SH-SY5Y (cell line): ENCODE measurements around the gene FMO5.

Source experiments
- GATA2 ChIP-seq: IDR thresholded peaks from 2 replicates; pipeline ENCODE4 v1.6.1; 2011; ENCODE audit warnings: mild to moderate bottlenecking, low read depth, low read length
- GATA3 ChIP-seq: IDR thresholded peaks from 2 replicates; pipeline ENCODE4 v1.6.1; 2011; ENCODE audit warnings: low read depth, mild to moderate bottlenecking, low read length, moderate library complexity

DNA sequence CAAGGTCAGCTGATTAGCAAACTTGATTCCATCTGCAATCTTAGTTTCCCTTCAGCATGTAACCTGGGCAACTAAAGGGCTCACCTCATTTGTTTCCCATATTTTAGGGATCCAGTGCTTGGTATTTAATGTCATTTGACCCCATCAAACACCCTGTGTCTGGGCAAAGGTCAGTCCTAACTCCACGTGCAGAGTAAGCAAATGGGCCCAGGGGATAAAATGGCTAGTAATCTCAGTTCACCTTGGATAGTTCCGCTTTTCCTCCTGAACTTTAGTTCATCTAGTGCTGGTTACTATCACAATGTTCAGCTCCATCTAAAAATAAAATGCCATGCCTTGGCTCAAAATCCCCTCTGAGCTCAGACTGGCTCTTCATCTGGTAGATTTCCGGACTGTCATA is 72.4 kb downstream of the FMO5 start:
- TF ChIP-seq GATA2 (no peak), GATA3 (no peak)
